ENCODE data around the gene NFATC1.
"Not testable (repeated sequence)": the region's sequence is repeated elsewhere in the genome, so short reads cannot be mapped to it uniquely, and the experiment has no call there.

Gene NFATC1

DNA sequence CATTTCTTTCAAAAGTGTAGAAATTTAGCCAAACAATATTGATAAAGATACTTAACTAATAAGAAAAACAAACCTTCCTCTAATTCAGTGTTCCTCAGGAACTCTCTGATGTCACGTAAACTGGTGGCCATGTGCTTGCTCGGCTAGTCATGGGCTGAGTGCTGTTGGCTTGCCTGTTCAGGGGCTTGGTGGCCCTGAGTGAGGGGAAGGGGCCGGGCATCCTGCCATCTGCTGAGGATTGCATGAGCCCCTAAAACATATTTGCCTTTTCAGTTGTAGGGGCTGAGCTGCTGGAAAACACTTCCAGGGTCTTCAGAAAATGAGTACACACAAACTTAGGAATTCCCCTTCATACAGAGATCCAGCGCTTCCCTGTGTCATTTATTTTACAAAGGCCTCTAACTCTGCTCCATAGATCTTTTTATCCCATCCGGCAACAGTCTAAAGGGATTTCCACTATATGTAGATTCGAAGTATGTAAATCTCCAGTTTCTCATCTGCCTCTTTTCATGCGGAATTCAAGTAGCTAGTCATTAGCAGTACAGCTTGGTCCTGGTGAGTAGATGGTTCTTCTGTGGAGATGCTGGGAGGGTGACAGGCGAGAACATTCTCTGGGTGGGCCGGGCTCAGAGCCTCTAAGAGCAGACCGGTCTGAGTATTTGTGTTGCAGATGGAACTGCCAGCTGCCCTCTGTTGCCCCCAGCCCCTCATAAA, 20.1 kb upstream of the NFATC1 start:
- DNase-seq = no peak

DNA sequence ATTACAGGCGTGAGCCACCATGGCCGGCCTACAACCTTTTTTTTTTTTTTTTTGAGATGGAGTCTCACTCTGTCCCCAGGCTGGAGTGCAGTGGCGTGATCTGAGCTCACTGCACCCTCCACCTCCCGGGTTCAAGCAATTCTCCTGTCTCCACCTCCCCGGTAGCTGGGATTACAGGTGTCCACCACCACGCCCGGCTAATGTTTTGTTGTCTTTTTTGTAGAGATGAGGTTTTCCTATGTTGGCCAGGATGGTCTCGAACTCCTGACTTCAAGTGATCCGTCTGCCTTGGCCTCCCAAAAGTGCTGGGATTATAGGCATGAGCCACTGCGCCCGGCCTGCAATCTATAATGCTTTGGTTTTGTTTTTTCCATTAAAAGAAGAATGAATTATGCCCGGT, 19.1 kb upstream of the NFATC1 start:
- not testable (repeated sequence) for DNase-seq

DNA sequence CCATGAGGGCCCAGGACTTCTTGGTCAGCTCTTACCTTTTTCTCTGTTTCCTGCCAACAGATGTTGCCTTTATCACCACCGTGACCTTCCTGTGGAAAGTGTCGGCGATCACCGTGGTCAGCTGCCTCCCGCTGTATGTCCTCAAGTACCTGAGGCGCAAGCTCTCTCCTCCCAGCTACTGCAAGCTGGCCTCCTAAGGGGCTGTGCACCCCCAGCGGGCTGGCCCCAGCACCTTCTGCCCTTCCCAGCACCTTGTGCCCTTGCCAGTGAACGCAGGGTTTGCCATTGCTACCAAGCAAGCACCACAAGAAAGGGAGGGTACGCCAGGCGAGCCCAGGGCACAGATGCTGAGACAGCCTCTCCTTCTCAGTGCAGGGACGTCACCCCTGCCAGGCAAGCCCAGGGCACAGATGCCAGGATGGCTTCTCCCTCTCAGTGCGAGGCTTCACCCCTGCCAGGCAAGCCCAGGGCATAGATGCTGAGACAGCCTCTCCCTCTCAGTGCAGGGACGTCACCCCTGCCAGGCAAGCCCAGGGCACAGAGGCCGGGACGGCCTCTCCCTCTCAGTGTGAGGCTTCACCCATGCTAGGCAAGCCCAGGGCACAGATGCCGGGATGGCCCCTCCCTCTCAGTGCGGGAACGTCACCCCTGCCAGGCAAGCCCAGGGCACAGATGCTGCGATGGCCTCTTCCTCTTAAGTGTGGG, 18.4 kb upstream of the NFATC1 start:
- DNase-seq = no peak

DNA sequence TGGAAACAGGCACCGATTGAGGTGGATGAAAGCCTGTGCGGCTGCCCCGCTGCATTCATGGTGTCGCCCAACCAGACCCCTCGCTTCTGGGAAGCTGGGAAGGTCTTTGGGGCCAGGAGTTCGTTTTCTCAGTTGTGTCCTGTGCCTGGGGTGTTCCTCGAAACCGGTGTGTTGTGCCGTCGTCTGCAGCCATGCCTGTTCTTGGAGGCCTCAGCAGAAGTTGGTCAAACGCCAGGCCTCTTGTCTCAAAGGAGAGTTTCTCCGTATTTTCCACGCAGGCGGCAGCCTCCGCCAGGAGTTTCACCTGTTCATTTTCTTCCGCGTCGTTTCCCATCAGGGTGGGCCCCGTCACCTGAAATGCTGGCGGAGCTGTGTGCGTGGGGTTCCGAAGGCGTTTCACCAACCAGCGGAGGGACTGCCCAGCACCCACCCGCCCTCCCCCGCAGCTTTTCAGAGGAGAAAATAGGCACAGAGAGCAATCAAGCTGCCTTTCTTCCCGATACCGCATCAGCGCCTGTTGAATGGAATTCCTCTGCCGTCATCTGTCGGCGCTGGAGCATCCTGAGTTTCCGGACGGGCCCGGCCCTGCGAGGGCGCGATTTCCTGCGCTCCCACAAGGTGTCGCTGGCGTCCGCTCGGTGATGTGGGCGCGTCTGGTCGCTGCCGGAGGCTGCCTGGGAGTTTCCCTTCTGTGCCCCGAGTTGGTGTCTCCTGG, 17.0 kb upstream of the NFATC1 start:
- DNase-seq = no peak

DNA sequence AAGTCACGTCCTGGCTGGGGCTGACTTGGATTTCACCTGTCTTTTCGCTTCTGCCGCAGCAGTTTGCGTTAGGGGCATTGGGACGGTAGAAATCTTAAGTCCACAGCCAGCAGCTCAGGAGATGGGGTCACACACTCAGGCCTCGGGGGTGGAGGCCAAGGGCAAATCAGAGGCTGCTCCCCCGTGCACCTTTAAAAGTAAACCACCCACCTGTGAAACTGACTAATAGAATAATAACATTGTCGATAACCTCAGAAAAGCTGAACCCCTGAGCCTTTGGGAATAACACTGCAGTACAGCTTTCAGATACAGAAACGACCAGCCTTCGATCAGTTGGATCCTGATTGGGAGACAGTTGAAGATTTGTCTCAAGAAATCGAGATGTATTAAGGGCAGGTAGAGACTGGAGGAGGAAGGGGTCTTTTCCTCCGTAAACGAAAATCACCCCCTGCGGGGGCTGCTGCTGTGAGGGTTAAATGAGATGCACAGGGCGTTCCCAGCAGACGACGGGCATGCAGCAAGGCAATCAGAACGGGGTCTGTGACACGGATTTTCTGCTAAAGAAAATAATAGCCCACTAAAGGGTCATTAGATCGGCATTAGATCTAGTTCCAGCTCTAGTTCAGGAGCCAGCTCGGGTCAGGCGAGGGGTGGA, 16.4 kb upstream of the NFATC1 start:
- no peak for DNase-seq

DNA sequence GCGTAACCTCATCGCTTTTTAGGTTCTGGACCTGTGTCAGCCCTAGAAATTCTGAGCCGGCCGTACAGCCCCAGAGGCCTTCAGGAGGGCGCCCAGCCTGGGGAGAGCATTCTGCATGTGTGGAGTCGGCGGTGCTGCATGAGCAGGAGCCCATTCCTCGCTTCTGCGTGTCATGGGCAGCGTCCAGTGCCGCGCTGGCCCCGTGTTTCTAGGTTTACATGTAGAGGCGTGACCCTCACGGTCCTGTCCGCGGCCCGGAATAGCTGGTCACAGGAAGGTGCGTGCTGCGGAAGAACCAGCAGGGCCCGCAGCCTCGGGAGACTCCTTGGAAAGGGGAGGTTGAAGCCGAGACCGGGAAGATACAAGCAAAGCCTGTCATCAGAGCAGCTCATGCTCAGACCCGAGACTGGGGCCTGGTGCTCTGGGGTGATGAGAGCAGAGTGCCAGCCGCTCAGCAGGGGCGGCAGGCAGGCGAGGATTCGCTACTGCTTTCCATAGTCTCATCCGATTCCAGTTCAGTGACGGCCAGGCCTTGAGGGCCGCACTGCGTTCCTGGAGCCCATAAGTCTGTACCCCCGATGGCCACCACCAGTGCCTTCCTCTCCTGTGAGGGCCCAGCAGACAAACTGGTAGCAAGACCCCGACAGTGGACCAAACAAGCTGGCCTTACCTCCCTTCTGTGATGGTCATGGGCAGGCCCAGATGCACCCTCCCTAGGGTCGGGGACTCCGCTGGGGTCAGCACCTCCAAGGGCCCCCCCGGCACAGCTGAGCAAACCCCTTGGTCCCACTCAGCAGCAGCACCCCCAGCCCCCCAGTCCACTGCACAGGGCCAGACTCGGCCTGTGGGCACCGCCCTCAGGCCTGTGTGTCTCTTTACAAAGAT, 15.6 kb upstream of the NFATC1 start:
- no peak for DNase-seq

DNA sequence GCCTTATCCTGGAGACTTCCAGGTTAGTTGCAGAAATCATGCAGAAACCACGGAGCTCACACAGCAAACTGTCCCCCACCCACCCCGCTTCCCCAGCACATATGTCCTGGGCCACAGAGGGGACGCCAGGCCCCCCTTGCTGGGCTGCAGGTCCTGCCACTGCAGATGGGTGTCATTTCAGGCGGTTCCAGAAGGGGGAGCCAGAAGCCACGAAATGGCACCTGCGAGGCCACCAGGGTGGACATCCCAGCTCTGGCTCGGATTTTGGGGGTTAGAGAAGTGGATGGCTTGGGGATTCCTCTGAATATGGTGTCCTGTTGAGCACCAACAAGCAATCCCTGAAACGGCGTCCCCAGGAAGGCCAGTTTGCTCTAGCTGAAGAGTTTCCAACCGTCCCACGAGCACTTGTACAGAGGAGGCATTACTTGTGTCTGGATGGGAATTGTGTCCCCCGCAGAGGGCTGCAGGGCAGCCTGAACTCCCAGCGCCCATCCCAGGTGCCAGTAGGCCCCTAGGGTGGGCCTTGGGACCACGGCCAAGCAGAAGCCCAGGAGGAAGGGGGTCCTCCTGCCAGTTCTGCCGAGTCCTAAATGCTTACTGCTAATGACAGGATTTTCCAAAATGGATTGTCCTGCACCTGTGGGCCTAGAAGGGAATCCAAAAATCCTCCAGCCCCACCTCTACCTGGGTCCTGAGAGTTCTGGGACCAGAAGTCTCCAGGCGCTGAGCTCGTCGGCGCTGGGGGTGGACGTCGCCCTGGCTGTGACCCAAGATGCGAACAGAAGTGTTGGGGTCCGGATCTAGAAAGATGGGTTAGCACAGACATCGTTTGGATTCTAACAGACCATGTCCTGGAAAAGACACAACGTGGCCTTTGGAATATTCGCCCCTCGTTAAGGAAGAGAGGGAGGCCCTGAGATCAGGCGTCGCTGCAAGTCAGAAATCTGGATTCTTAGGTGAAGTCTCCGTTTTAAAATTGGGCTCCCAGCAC, 14.6 kb upstream of the NFATC1 start:
- peak; percentile 7 to 18 for DNase-seq

DNA sequence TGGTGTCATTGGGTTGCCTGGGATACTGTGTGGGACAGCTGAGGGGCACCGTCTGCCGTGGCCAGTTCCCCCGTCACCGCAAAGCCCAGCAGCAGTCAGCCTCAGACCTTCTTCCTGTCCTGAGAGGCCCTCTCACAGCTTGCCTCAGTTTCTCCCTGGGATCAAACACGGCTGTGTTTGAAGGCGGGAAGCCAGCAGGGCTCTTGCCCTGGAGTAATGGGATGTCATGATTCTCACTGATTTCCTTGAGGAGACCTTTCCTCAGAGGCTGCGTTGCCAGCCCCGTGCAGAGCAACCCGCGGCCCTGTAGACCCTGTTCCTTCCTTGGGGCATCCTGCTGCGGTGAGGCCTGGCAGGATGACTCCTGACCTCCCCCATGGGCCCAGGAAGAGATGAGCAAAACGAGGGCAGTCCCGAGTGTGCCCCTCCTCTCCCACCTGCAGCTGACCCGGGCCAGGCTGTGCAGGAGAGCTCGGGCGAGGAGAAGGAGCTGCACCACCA, 13.9 kb upstream of the NFATC1 start:
- DNase-seq = no peak

DNA sequence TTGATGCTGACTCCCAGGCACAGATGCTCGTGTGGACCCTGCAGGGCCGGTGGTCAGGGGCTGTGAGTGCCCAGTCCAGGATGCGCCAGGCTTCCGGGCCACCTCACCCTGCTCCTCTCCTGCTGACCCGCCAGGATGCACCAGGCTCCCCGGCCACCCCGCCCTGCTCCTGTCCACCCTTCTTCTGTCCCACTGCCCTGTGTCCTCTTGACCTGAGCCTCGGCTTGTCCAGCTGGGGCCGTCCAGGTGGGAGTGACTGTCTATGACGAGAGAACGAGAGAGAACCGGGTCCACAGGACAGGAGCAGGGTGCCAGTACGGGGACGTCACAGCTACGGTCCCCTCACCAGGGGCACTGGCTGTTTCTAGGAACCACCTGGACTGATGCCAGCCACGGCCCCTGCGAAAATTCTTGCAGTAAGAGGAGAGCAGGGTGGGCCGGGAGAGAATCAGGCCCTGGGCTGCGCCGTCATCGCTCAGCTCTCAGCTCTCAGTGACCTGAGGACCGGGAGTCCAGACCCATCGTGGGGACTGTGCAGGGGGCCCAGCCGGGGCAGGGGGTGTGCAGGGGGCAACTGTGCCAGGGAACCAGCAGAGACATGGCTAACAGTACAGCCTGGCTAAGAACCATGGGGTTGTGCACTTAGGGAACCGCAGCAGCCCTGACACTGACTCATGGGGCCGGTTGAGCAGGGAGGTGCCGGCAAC, 12.9 kb upstream of the NFATC1 start:
- no peak for DNase-seq

DNA sequence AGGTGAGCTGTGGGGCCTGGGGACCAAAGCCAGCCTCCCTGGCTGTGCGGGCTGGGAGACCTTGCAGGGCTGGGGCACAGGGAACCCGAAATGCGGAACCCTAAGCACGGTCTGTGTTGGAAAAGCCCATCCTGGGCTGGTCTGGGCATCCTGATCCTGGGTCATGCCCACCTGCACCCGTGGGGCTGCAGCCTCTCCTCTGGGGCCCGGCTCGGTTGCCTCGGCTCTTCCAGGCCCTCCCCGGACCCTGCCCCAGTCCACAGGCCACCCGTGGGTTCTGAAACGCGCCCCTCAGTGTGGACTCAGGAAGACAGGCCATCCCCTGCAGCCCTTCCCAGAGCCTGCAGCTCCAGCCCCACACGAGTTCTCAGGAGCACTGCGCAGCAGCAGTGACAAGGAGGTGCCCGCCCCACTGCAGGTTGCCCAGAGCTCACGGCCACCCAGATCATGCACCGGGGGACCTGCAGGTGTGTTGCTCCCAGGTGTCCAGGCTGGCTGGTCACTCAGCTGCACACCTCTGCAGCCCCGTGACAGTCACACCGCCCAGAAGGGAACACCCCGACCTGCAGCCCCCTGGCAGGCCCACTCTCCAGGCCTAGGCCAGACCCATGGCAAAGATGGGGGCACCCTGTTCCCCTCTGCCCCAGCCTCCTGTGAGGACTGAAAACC, 12.2 kb upstream of the NFATC1 start:
- no peak for DNase-seq

DNA sequence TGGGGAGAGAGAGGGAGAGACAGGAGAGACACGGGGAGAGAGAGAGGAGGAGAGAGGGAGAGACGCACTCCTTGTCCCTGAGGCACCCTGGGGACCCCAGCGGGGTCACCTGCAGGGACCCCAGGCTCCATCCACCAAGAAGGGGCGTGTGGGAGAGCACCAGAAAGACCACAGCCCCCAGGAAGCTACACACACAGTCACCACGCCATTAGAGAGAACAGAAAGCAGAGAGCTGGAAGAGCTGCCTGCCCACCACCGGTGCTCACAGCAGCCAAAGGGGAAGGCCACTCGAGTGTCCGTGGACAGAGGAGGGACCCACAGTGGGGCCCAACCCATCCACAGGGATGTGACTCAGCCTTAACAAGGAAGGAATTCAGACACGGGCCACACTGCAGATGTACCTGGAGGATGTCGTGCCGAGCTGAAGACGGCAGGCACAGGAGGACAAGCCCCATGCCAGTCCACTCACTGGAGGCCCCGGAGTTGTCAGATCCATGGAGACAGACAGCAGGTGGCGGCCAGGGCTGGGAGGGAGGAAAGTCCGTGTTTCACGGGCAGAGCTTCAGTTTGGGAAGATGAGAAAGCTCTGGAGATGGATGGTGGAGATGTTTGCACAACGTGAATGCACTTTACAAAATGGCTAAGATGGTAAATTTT, 11.5 kb upstream of the NFATC1 start:
- DNase-seq = no peak

DNA sequence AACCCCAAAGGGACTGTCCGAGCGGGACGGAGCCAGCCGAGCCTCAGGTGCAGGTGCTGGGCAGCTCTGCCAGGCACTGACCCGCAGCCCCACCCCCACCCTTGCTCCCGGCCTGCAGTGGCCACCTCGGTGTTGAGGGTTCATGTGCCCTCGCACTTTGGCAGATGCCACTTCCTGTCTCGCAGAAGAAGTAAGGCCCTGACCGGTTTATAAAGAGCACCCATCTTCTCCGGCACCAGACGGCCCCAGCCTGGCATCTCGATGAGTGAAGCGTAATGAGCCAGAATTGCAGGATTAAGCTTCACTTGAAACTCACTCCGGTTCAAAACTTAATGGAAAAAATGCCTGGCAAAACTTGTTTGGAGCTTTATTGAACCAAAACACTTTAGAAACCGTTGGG, 10.9 kb upstream of the NFATC1 start:
- DNase-seq = no peak

DNA sequence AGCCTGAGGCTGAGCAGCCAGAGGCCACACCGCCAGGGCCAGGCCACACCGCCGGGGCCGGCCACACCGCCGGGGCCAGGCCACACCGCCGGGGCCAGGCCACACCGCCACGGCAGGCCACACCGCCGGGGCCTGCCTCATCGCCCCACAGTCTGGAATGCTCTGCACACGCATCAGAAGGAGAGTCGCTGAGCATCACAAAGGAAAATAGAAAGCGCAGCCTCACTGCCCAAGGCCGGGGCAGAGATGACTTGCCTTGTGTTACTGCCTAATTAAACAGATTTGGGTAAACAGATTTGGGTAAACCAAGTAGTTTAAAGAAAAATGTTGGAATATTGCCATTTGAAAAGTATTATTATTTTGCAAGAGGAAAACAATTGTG, 10.4 kb upstream of the NFATC1 start:
- DNase-seq = no peak

DNA sequence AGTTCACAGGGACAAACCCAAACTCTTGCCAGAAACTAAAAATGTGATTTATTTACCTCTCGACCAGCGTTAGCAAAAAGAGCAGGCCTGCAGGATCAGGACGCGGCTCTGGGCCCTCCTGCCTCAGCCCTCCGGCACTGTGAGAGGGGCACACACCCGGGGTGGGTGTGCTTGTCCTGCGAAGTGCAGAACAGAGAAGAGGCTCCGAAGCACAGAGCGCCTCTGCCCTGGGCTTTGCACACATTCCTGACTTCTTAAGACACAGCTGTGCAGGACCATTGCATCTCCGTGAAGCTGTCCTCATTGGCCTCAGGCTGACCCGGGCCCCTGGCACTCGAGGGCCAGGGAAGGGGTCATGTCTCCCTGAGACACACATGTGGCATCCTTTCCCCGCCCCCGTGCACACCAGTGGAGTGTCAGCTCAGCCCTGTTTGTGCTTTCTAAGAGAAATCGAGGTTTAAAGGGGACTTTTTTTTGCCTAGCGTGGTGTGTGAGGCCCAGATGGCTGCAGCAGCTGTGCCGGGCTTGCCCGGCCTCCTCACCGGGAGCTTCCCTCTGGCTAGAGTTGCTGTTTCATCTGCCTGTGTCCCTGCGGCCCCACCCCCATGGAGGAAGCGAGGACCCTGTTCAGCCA, 9.9 kb upstream of the NFATC1 start:
- DNase-seq = no peak

DNA sequence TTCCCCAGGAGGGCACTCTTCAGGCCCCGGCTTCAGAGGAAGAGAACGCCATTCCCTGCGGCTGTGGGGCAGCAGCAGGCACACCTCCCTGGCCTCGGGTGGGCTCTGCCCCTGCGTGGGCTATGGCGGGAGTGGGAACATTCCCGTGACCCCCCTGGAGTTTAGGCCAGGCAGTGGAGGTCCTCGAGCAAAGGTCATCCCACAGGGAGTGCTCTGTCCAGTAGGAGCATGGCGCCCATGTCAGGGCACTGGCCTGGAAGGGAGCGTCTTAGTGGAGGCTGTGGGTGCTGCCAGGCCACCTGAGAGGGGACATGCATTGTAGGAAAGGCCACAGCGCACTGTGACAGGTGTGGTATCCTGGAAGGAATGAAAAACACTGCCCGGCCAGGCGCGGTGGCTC, 9.2 kb upstream of the NFATC1 start:
- no peak for DNase-seq

DNA sequence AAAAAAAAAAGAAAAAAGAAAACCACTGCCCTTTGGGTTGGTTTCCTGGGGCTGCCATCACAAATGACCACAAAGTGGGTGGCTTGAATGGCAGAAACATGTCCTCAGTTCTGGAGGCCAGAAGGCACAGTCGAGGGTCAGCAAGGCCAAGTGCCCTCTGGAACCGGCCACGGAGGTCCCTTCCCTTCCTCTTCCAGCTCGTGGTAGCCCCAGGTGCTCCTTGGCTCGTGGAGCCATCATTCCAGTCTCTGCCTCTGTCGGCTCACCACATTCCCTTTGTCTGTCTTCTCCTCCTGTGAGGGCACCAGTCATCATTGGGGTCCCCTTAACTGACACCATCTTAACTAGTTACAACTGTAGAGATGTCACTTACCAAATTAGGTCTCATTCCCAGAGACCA, 8.5 kb upstream of the NFATC1 start:
- DNase-seq = no peak

DNA sequence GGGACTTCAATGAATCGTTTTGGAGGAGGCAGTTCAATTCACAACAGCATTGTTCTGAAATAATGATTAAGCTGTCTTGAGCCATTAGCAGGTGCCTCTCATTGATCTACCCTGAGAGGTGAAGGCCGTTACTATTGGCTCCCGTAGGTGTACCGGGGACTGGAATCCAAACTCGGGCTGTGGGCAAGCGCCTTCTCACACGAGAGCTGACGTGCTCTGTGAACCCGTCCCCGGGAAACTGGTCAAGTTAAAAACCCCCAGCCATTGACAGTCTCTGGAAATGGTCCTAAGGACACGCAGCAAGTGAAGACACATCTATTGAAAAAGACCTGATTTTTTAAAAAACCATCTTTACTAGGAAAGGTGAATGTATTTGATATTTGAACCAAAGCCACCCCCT, 8.1 kb upstream of the NFATC1 start:
- no peak for DNase-seq

DNA sequence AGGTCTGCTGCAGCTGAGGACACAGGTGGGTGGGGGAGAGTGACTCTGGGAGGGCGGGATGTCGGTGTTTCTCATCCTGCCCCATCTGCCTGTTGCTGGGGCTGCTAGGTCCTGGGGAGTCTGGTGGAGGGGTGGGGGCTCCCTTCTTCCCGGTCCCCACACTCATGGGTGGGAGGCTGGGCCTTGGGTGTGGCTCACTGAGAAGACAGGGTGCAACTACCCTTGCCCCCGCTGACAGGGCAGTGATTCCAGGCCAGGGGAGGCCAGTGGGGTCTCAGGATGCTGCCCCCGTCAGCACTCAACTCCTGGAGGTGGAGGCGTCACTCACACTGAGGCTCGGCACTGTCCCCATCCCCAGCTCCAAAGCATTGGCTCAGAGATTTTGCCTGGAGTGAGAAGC, 7.7 kb upstream of the NFATC1 start:
- DNase-seq = no peak

DNA sequence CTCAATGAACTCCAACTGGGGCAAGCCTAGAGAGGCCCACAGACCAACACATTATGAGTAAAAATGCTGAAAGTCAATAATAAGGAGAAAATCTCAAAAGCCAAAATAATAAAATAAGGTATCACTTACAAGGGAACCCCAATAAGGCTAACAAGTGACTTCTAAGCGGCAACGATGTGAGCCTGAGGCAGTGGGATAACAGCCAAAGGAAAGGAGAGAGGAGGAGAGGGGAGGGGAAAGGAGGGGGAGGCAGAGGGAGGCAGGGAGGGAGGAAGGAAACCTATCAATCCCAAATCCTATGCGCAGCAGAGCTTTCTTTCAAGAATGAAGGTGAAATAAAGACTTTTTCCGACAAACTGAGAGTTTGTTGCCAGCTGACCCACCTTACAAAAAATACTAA, 6.0 kb upstream of the NFATC1 start:
- no peak for DNase-seq

All from SW 1271 (cell line).